ENCODE results near the gene GPR17. TPM values are rescaled to one million over a fixed set of nuclear protein-coding genes. Genes with fewer than 3 reads are reported as not detected.
A peak's percentile ranks its signal among the peaks of the same experiment; 100 is the strongest.

GPR17 gene
- total and polyA plus RNA-seq, 2 donors (not counting 1 experiment from before 2014, with no cell fraction given), result 0.06 TPM; not detected in 1

DNA sequence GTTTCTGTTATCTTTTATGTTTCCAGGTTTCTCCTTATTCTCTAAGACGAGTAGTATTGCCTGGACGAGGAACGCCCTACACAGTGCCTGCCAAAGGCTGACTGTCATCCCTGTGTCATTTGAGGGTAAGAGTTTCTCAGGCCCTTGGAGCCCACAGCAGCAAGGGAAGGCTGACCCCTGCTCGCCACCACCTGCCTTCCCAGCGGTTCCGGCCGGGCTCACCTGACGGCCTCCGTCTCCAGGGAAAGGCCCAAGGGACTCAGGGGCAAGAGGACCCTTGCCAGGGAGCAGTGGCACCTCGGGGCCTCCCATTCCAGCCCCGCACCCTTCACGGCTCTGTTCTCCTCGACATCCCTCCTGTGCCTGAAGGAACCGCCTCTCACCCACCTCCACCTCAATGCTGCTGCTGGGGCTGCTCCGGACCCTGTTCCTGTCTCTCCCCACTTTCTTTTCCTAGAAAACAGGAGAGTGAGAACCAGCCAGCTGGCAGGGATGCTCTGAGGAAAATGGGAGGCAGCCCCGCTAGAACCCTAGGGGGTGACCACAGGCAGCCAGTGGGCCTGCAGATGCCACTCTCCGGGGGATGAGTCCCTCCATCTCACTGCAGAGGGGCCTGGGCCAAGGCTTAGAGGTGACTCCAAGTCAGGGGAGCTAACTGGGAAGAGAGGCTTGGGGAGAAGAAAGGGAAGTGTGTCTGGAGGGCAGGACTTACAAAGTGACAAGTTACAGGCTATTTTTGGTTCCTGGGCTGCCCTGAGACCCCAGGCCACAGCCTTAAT, 27.5 kb downstream of the GPR17 start:
- Mint-ChIP-seq H3K9me3 (ENCODE audit: insufficient read depth) (no peaks in the 10 kb centered on the region), H3K27me3 (peaks cover 43% of the 10 kb centered on the region), H3K4me1 (peaks cover 11% of the 10 kb centered on the region), H3K4me3 (peak overlapping the region; percentile 54), H3K27ac (no peak overlapping the region)
- Histone ChIP-seq H3K27me3 (replicated peaks in 1 of 4; ENCODE audit: control extremely low read depth in 1 of 4, control insufficient read depth in 3 of 4, insufficient read depth in 4 of 4, low read length in 3 of 4) (peaks cover 0 to 36% (median 23%) of the 10 kb centered on the region in 4 experiments), H3K9ac (ENCODE audit: low read length) (no peak overlapping the region), H3K36me3 (replicated peaks in 1 of 2; ENCODE audit: control extremely low read depth in 1 of 2, control insufficient read depth in 1 of 2, extremely low read depth in 1 of 2, insufficient read depth in 2 of 2, low read length in 1 of 2) (no peaks in the 10 kb centered on the region), H3K9me3 (ENCODE audit: control extremely low read depth in 1 of 3, control insufficient read depth in 2 of 3, insufficient read depth in 1 of 3, low read length in 2 of 3) (peaks cover 0 to 3% (median 0%) of the 10 kb centered on the region in 3 donors), H3K4me1 (ENCODE audit: control insufficient read depth in 2 of 2, insufficient read depth in 2 of 2, low read length in 2 of 2) (peaks cover 12 to 14% of the 10 kb centered on the region in 2 donors), H3K27ac (ENCODE audit: low read length in 2 of 2) (no peak overlapping the region), H4K20me1 (ENCODE audit: control insufficient read depth, insufficient read depth, low read length, poor library complexity, severe bottlenecking) (no peaks in the 10 kb centered on the region), H3K4me2 (replicated peaks; ENCODE audit: low read depth, low read length, poor library complexity, severe bottlenecking) (no peak overlapping the region), H3K79me2 (ENCODE audit: control insufficient read depth, insufficient read depth, low read length) (no peaks in the 10 kb centered on the region), H3K4me3 (ENCODE audit: control extremely low read depth in 1 of 5, extremely low read depth in 1 of 5, insufficient read depth in 1 of 5, low read depth in 2 of 5, low read length in 4 of 5) (no peak overlapping the region), H2AFZ (ENCODE audit: insufficient read depth, low read depth, low read length, poor library complexity, severe bottlenecking) (no peak overlapping the region)
- intact Hi-C loops (cut with micrococcal nuclease), result no loop called here
- CTCF ChIA-PET, result interaction anchor here (1.2 kb wide), 1 partner anchor 29 kb away, joined by 3 read pairs; no protein-coding TSS in a partner anchor
- TF ChIP-seq, protein P1, sequence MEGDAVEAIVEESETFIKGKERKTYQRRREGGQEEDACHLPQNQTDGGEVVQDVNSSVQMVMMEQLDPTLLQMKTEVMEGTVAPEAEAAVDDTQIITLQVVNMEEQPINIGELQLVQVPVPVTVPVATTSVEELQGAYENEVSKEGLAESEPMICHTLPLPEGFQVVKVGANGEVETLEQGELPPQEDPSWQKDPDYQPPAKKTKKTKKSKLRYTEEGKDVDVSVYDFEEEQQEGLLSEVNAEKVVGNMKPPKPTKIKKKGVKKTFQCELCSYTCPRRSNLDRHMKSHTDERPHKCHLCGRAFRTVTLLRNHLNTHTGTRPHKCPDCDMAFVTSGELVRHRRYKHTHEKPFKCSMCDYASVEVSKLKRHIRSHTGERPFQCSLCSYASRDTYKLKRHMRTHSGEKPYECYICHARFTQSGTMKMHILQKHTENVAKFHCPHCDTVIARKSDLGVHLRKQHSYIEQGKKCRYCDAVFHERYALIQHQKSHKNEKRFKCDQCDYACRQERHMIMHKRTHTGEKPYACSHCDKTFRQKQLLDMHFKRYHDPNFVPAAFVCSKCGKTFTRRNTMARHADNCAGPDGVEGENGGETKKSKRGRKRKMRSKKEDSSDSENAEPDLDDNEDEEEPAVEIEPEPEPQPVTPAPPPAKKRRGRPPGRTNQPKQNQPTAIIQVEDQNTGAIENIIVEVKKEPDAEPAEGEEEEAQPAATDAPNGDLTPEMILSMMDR (IDR thresholded peaks at IDR 0.05), result no peak
- no peak for TF ChIP-seq EZH2 (IDR thresholded peaks at IDR 0.05; ENCODE audit: borderline replicate concordance, insufficient read depth, low read depth, low read length, poor library complexity, severe bottlenecking)
- POLR2A ChIA-PET, result no interaction called here
- 97% methylated on average over 15 of the region's 17 CpGs for WGBS (ENCODE audit: insufficient coverage)
- no peak for ATAC-seq (ENCODE audit: low read depth)
- no peak for DNase-seq

Measured in B cell (primary cell).